GM15510 (cell line): Measurements from ENCODE around the gene KLHL33.

Experiments
- POLR2A ChIP-seq: IDR thresholded peaks from 3 replicates; pipeline ENCODE4 v1.6.1; 2011; ENCODE audit warnings: borderline replicate concordance; ENCODE audit not compliant: insufficient read length; ENCODE audit errors: extremely low read depth

KLHL33 gene

GRCh38 chr14:20460458-20461224 lies 24.7 kb upstream of the KLHL33 start:
- TF ChIP-seq POLR2A = no peak

GRCh38 chr14:20458031-20458789 lies 22.2 kb upstream of the KLHL33 start:
- TF ChIP-seq POLR2A = peak; percentile 26

GRCh38 chr14:20456971-20457370 lies 21.0 kb upstream of the KLHL33 start:
- TF ChIP-seq POLR2A = no peak

GRCh38 chr14:20455355-20456300 lies 19.7 kb upstream of the KLHL33 start:
- no peak for TF ChIP-seq POLR2A

- TF ChIP-seq POLR2A = peak; percentile 76
Observed at GRCh38 chr14:20454516-20455354, 18.8 kb upstream of the KLHL33 start, which contains the start of the genes APEX1 and OSGEP. Gene APEX1, plus strand, starts transcription at chr14:20455226. Its CDS starts 420 bp downstream, at chr14:20455646. Gene OSGEP, minus strand, starts transcription at chr14:20454812. Its CDS starts 129 bp downstream, at chr14:20454683.

GRCh38 chr14:20446889-20447288 lies 10.9 kb upstream of the KLHL33 start:
- TF ChIP-seq POLR2A = no peak

GRCh38 chr14:20441461-20441860 lies 5.5 kb upstream of the KLHL33 start:
- no peak for TF ChIP-seq POLR2A

- TF ChIP-seq POLR2A = no peak
Observed at GRCh38 chr14:20440882-20441281, 4.9 kb upstream of the KLHL33 start.

- no peak for TF ChIP-seq POLR2A
Observed at GRCh38 chr14:20440465-20440864, 4.5 kb upstream of the KLHL33 start.

GRCh38 chr14:20438664-20439063 lies 2.7 kb upstream of the KLHL33 start:
- no peak for TF ChIP-seq POLR2A

- no peak for TF ChIP-seq POLR2A
Observed at GRCh38 chr14:20436363-20436755, 393 bp upstream of the KLHL33 start.

GRCh38 chr14:20434701-20435581 lies 1.0 kb downstream of the KLHL33 start:
- TF ChIP-seq POLR2A = no peak
